Activated CD8-positive, alpha-beta T cell treated with anti-CD3 and anti-CD28 coated beads for 36 hours (primary cell): ENCODE results near the gene ABCB6. TPM values are rescaled to one million over a fixed set of nuclear protein-coding genes. Genes with fewer than 3 reads are reported as not detected.
A peak's percentile ranks its signal among the peaks of the same experiment; 100 is the strongest.

ENCODE experiments used
- ATAC-seq: fragments of 200-7000 bp; cut with Tn5 transposase; one replicate; pipeline ENCODE4 v1.10.0; 2021; ENCODE audit warnings: mild to moderate bottlenecking, moderate library complexity
- CTCF ChIA-PET: fragments of 350-600 bp; sonication (Branson Sonifier 250); formaldehyde crosslinking; loops from one replicate; lab custom pipeline; 2021; ENCODE audit warnings: antibody characterized with exemption; lab: Charles Lee
- POLR2A ChIA-PET: fragments of 350-600 bp; sonication (Branson Sonifier 250); formaldehyde crosslinking; loops from one replicate; lab custom pipeline; 2021; ENCODE audit warnings: antibody characterized with exemption; lab: Charles Lee
- DNase-seq: peaks from one replicate; pipeline ENCODE4 v3.0.0-alpha.2; 2020
- H3K27ac Mint-ChIP-seq: one replicate; pipeline ENCODE4 v1.8.0; 2021; ENCODE audit warnings: mild to moderate bottlenecking, mixed read lengths
- H3K27me3 Mint-ChIP-seq: one replicate; pipeline ENCODE4 v1.8.0; 2021; ENCODE audit warnings: mixed read lengths
- H3K36me3 Mint-ChIP-seq: one replicate; pipeline ENCODE4 v1.8.0; 2021; ENCODE audit warnings: low read depth, mixed read lengths
- H3K4me1 Mint-ChIP-seq: one replicate; pipeline ENCODE4 v1.8.0; 2021; ENCODE audit warnings: low read depth, mixed read lengths
- H3K4me3 Mint-ChIP-seq: one replicate; pipeline ENCODE4 v1.8.0; 2021; ENCODE audit warnings: mild to moderate bottlenecking, moderate library complexity, mixed read lengths
- H3K9me3 Mint-ChIP-seq: one replicate; pipeline ENCODE4 v1.8.0; 2021; ENCODE audit warnings: mixed read lengths
- CTCF ChIP-seq: fragments of 200-600 bp; IDR thresholded peaks from one replicate; pipeline ENCODE4 v1.8.0; 2022; ENCODE audit warnings: antibody characterized with exemption, mild to moderate bottlenecking
- intact Hi-C: fragments of 100-400 bp; cut with micrococcal nuclease; formaldehyde crosslinking; loops from one replicate; pipeline ENCODE4 v1.10.0; 2022
- total RNA-seq, 2 experiments: library from RNA; stranded (reverse); gene quantifications; one replicate each; pipeline ENCODE4 v1.2.3, GENCODE V29; 2021

Gene ABCB6
- total RNA-seq, 2 experiments from 2014 or later = 32.3 to 35.7 TPM

- no peak for DNase-seq
- ChIA-PET POLR2A (interaction anchor here (0.6 to 2.8 kb wide), 7 partner anchors 8 to 586 kb away, joined by 3 to 7 read pairs (median 3); partner anchors contain the start of genes ANKZF1 and ATG9A), CTCF (interaction anchor here (1.0 to 9.4 kb wide), 9 partner anchors 11 to 144 kb away, joined by 3 to 98 read pairs (median 5); partner anchors contain the start of genes ANKZF1, ATG9A, GLB1L and NHEJ1)
- H3K36me3 Mint-ChIP-seq = peaks cover 17% of the 10 kb centered on the region
- peak overlapping the region; percentile 33 for H3K4me3 Mint-ChIP-seq
- no peak for ATAC-seq
- TF ChIP-seq CTCF = no peak
- peaks cover 39% of the 10 kb centered on the region for H3K4me1 Mint-ChIP-seq
- H3K27me3 Mint-ChIP-seq = no peaks in the 10 kb centered on the region
- no peak overlapping the region for H3K27ac Mint-ChIP-seq
- H3K9me3 Mint-ChIP-seq = no peaks in the 10 kb centered on the region
- intact Hi-C loops = loop anchor here (5.0 kb wide), 1 partner anchor 33 kb away; the partner anchor contains the start of gene ZFAND2B
These were observed 44.6 kb downstream of the ABCB6 start for GRCh38 chr2:219174146-219174545.

- CTCF ChIA-PET = interaction anchor here (1.0 to 9.4 kb wide), 11 partner anchors 10 to 126 kb away, joined by 4 to 98 read pairs (median 12); partner anchors contain the start of genes ABCB6, ANKZF1, ATG9A and GLB1L
- H3K27ac Mint-ChIP-seq = no peak overlapping the region
- TF ChIP-seq CTCF = no peak
- H3K4me1 Mint-ChIP-seq = peaks cover 34% of the 10 kb centered on the region
- H3K27me3 Mint-ChIP-seq = no peaks in the 10 kb centered on the region
- no peak overlapping the region for H3K4me3 Mint-ChIP-seq
- H3K9me3 Mint-ChIP-seq = no peaks in the 10 kb centered on the region
- ATAC-seq = no peak
- no peak for DNase-seq
- H3K36me3 Mint-ChIP-seq = peaks cover 14% of the 10 kb centered on the region
- intact Hi-C loops = loop anchor here (5.0 kb wide), 1 partner anchor 34 kb away; the partner anchor contains the start of gene ZFAND2B
- POLR2A ChIA-PET = interaction anchor here (1.2 to 1.7 kb wide), 4 partner anchors 27 to 76 kb away, joined by 3 to 10 read pairs (median 6); partner anchors contain the start of genes ANKZF1 and ATG9A
These were observed 45.6 kb downstream of the ABCB6 start for GRCh38 chr2:219173176-219173575.

GRCh38 chr2:219172231-219173154 lies 46.3 kb downstream of the ABCB6 start:
- intact Hi-C loops = loop anchor here (5.0 kb wide), 1 partner anchor 35 kb away; the partner anchor contains the start of gene ZFAND2B
- Mint-ChIP-seq H3K4me3 (no peak overlapping the region), H3K36me3 (peaks cover 12% of the 10 kb centered on the region), H3K9me3 (no peaks in the 10 kb centered on the region), H3K4me1 (peaks cover 34% of the 10 kb centered on the region), H3K27ac (no peak overlapping the region), H3K27me3 (no peaks in the 10 kb centered on the region)
- POLR2A ChIA-PET = interaction anchor here (1.1 to 1.7 kb wide), 9 partner anchors 8 to 76 kb away, joined by 3 to 10 read pairs (median 5); partner anchors contain the start of genes ANKZF1 and ATG9A
- DNase-seq (no peak), ATAC-seq (no peak)
- CTCF ChIA-PET = interaction anchor here (0.9 to 9.4 kb wide), 18 partner anchors 9 to 192 kb away, joined by 3 to 98 read pairs (median 8); partner anchors contain the start of genes ABCB6, ANKZF1, ATG9A and DNAJB2
- no peak for TF ChIP-seq CTCF

- CTCF ChIA-PET = interaction anchor here (0.9 to 9.4 kb wide), 28 partner anchors 10 to 191 kb away, joined by 3 to 98 read pairs (median 6); partner anchors contain the start of genes ABCB6, ANKZF1, ATG9A and DNAJB2
- POLR2A ChIA-PET = interaction anchor here (0.6 to 1.7 kb wide), 8 partner anchors 9 to 73 kb away, joined by 3 to 7 read pairs (median 4); no protein-coding TSS in a partner anchor
- DNase-seq (peak; percentile 42), ATAC-seq (peak; percentile 53)
- Mint-ChIP-seq H3K9me3 (no peaks in the 10 kb centered on the region), H3K4me3 (no peak overlapping the region), H3K4me1 (peaks cover 34% of the 10 kb centered on the region), H3K27me3 (no peaks in the 10 kb centered on the region), H3K36me3 (peaks cover 14% of the 10 kb centered on the region), H3K27ac (no peak overlapping the region)
- intact Hi-C loops = loop anchor here (5.0 kb wide), 1 partner anchor 36 kb away; the partner anchor contains the start of gene ZFAND2B
- TF ChIP-seq CTCF = peak; percentile 94
These were observed 47.5 kb downstream of the ABCB6 start for GRCh38 chr2:219171231-219171651.
